ENCODE results near the gene PLXNA3.

PLXNA3 gene

GRCh38 chrX:154517101-154517781 lies 59.2 kb downstream of the PLXNA3 start:
- Histone ChIP-seq H3K27me3 (ENCODE audit: insufficient read depth, low read depth, severe bottlenecking) (peaks cover 8% of the 10 kb centered on the region), H3K9me3 (ENCODE audit: severe bottlenecking) (peaks cover 3% of the 10 kb centered on the region), H3K4me3 (ENCODE audit: low read depth, low read length) (no peak overlapping the region), H3K27ac (no peak overlapping the region), H3K36me3 (no peaks in the 10 kb centered on the region; the same call in none of the 2 replicates)
- no peak for TF ChIP-seq CTCF (IDR thresholded peaks at IDR 0.05; ENCODE audit: low read depth, low read length)
- DNase-seq = no peak

- no peaks in the 10 kb centered on the region; the same call in 1 of the 2 replicates for H3K36me3 ChIP-seq
- H3K27me3 ChIP-seq (ENCODE audit: insufficient read depth, low read depth, severe bottlenecking) = peaks cover 7% of the 10 kb centered on the region
- DNase-seq = no peak
- H3K4me3 ChIP-seq (ENCODE audit: low read depth, low read length) = no peak overlapping the region
- peaks cover 6% of the 10 kb centered on the region for H3K9me3 ChIP-seq (ENCODE audit: severe bottlenecking)
- TF ChIP-seq CTCF (IDR thresholded peaks at IDR 0.05; ENCODE audit: low read depth, low read length) = no peak
- H3K27ac ChIP-seq = no peak overlapping the region
Observed at GRCh38 chrX:154519389-154519788, 61.3 kb downstream of the PLXNA3 start.

- peaks cover 15% of the 10 kb centered on the region for H3K36me3 ChIP-seq
- peak overlapping the region; percentile 74 for H3K27ac ChIP-seq
- no peak for DNase-seq
- H3K4me3 ChIP-seq (ENCODE audit: low read depth, low read length) = no peak overlapping the region
- no peak for TF ChIP-seq CTCF (IDR thresholded peaks at IDR 0.05; ENCODE audit: low read depth, low read length)
- H3K9me3 ChIP-seq (ENCODE audit: severe bottlenecking) = peaks cover 6% of the 10 kb centered on the region
- peaks cover 22% of the 10 kb centered on the region for H3K27me3 ChIP-seq (ENCODE audit: insufficient read depth, low read depth, severe bottlenecking)
Observed at GRCh38 chrX:154525606-154526490, 67.8 kb downstream of the PLXNA3 start.

- peak; percentile 79 for TF ChIP-seq CTCF (IDR thresholded peaks at IDR 0.05; ENCODE audit: low read depth, low read length)
- DNase-seq = peak; percentile 93
- Histone ChIP-seq H3K27me3 (ENCODE audit: insufficient read depth, low read depth, severe bottlenecking) (peaks cover 24% of the 10 kb centered on the region), H3K27ac (peak overlapping the region; percentile 74), H3K4me3 (ENCODE audit: low read depth, low read length) (peak overlapping the region; percentile 33), H3K9me3 (ENCODE audit: severe bottlenecking) (peaks cover 6% of the 10 kb centered on the region), H3K36me3 (peaks cover 21% of the 10 kb centered on the region)
Observed at GRCh38 chrX:154526901-154527675, 69.0 kb downstream of the PLXNA3 start.

All from WERI-Rb-1 (cell line).